ENCODE data around the gene SLC16A9.
"Not testable (repeated sequence)": the region's sequence is repeated elsewhere in the genome, so short reads cannot be mapped to it uniquely, and the experiment has no call there.

The SLC16A9 gene

GRCh38 chr10:59672150-59672875 lies 37.3 kb downstream of the SLC16A9 start:
- no peak for DNase-seq

- no peak for DNase-seq
Observed at GRCh38 chr10:59670269-59670668, 39.4 kb downstream of the SLC16A9 start.

GRCh38 chr10:59668096-59668495 lies 41.6 kb downstream of the SLC16A9 start:
- no peak for DNase-seq

GRCh38 chr10:59666310-59666709 lies 43.3 kb downstream of the SLC16A9 start:
- DNase-seq, result no peak

GRCh38 chr10:59663213-59663612 lies 46.4 kb downstream of the SLC16A9 start:
- DNase-seq, result not testable (repeated sequence)

- no peak for DNase-seq
Observed at GRCh38 chr10:59657724-59658123, 51.9 kb downstream of the SLC16A9 start.

GRCh38 chr10:59655309-59655708 lies 54.3 kb downstream of the SLC16A9 start:
- no peak for DNase-seq

GRCh38 chr10:59654007-59654406 lies 55.6 kb downstream of the SLC16A9 start:
- no peak for DNase-seq

- DNase-seq, result no peak
Observed at GRCh38 chr10:59651902-59652301, 57.7 kb downstream of the SLC16A9 start.

GRCh38 chr10:59649606-59650346 lies 59.9 kb downstream of the SLC16A9 start:
- DNase-seq, result no peak

GRCh38 chr10:59648711-59649201 lies 60.9 kb downstream of the SLC16A9 start:
- no peak for DNase-seq

GRCh38 chr10:59644841-59645240 lies 64.8 kb downstream of the SLC16A9 start:
- no peak for DNase-seq

GRCh38 chr10:59641688-59642087 lies 68.0 kb downstream of the SLC16A9 start:
- DNase-seq, result not testable (repeated sequence)

- no peak for DNase-seq
Observed at GRCh38 chr10:59635502-59636290, 74.0 kb downstream of the SLC16A9 start.

- DNase-seq, result no peak
Observed at GRCh38 chr10:59634102-59634501, 75.5 kb downstream of the SLC16A9 start.

GRCh38 chr10:59633063-59633462 lies 76.6 kb downstream of the SLC16A9 start:
- DNase-seq, result no peak

GRCh38 chr10:59631882-59632807 lies 77.5 kb downstream of the SLC16A9 start:
- DNase-seq, result no peak

GRCh38 chr10:59631237-59631636 lies 78.4 kb downstream of the SLC16A9 start:
- DNase-seq, result no peak

- no peak for DNase-seq
Observed at GRCh38 chr10:59628965-59629364, 80.7 kb downstream of the SLC16A9 start.

- no peak for DNase-seq
Observed at GRCh38 chr10:59628456-59628855, 81.2 kb downstream of the SLC16A9 start.

GRCh38 chr10:59627366-59628018 lies 82.2 kb downstream of the SLC16A9 start:
- no peak for DNase-seq

- DNase-seq, result no peak
Observed at GRCh38 chr10:59626523-59626869, 83.2 kb downstream of the SLC16A9 start.
